ENCODE results near the gene DERL3.

GRCh38 chr22:23834793-23835483 lies 3.9 kb downstream of the DERL3 start:
- TF ChIP-seq EZH2phosphoT487 (IDR thresholded peaks at IDR 0.05; ENCODE audit: borderline replicate concordance) (no peak), CTCF (conservative IDR thresholded peaks at IDR 0.05; ENCODE audit: low read length) (no peak)
